Esophagus squamous epithelium (tissue), 5 donors: ENCODE results near the gene ZBED4. TPM values are rescaled to one million over a fixed set of nuclear protein-coding genes. Genes with fewer than 3 reads are reported as not detected.

Experiments
- DNase-seq: peaks from one replicate; lab custom pipeline; 2025; lab: John Stamatoyannopoulos, UW
- H3K27ac ChIP-seq, 4 donors: fragments of 200-600 bp; sonication (generic); one replicate each; pipeline ENCODE4 v1.5.1; 2016 to 2019; ENCODE audit warnings: mild to moderate bottlenecking in 1 of 4
- H3K27me3 ChIP-seq, 4 donors: fragments of 200-600 bp; sonication (generic); 1 replicate in 3 of 4; 2 replicates in 1 of 4; pipeline versions ENCODE4 v1.5.1 to v1.6.0; 2017 to 2021; ENCODE audit warnings: antibody characterized with exemption in 1 of 4
- H3K36me3 ChIP-seq, 3 donors: fragments of 200-600 bp; sonication (generic); one replicate each; pipeline ENCODE4 v1.5.1; 2016 to 2019
- H3K4me1 ChIP-seq, 3 donors: fragments of 200-600 bp; sonication (generic); one replicate each; pipeline ENCODE4 v1.5.1; 2017 to 2019
- H3K4me3 ChIP-seq, 4 donors: fragments of 200-600 bp; sonication (generic); 1 replicate in 3 of 4; 2 replicates in 1 of 4; pipeline ENCODE4 v1.5.1; 2016 to 2019; ENCODE audit warnings: mild to moderate bottlenecking in 2 of 4, moderate library complexity in 1 of 4
- H3K9me3 ChIP-seq, 3 donors: fragments of 200-600 bp; sonication (generic); one replicate each; pipeline ENCODE4 v1.5.1; 2016 to 2019
- CTCF ChIP-seq, 6 experiments: fragments of 450-650 bp in 4 of 6; fragments of 200-600 bp in 2 of 6; sonication (generic) in 2 of 6; IDR thresholded peaks; one replicate each; pipeline ENCODE4 v1.5.1; 2016 to 2019; ENCODE audit warnings: antibody characterized with exemption in 6 of 6, mild to moderate bottlenecking in 4 of 6, moderate library complexity in 4 of 6
- POLR2A ChIP-seq, 4 donors: fragments of 450-650 bp; IDR thresholded peaks; one replicate each; pipeline ENCODE4 v1.6.1; 2017; ENCODE audit warnings: antibody characterized with exemption in 4 of 4, mild to moderate bottlenecking in 4 of 4, moderate library complexity in 3 of 4
- WGBS, 2 donors: methylation state at CpG; one replicate each; pipeline ENCODE4 v1.1.5; 2018; 5-methylcytosine and 5-hydroxymethylcytosine counted together
- intact Hi-C: fragments of 100-400 bp; cut with DNase I; formaldehyde crosslinking; loops from one replicate; pipeline ENCODE4 v1.15.0; 2022
- total RNA-seq, 4 donors: library from RNA; depleted of rRNA; stranded (reverse); fragments of >200 nt; gene quantifications; one replicate each; pipeline ENCODE4 v1.1.0, GENCODE V29; 2016
- donor health status: DM: yes; HTN: yes; CAD: no.

ZBED4 gene
- total RNA-seq, 4 donors from 2014 or later: 9.6 to 14.1 (median 13.7) TPM

DNA sequence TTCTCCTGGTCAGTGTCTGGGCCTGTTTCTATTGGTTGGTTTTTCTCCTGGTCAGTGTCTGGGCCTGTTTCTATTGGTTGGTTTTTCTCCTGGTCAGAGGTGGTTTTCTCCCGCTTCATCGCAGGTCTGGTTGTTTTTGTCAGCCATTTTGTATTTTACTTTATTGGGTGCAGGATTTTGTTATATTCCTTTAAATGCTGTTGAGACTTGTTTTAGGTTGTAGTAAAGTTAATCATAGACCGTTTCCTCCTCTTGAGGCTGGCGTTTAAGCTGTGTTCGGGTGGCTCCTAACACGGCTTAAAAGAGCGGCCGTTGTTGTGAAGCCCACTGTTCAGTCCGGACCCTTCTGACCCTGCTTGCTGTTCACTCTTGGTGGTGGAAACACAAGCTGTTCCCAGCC is 26.2 kb downstream of the ZBED4 start:
- Histone ChIP-seq H3K27me3 (no peaks in the 10 kb centered on the region), H3K9me3 (no peaks in the 10 kb centered on the region), H3K4me3 (peak overlapping the region in 1 of 4 donors; percentile 5), H3K4me1 (no peaks in the 10 kb centered on the region), H3K27ac (no peak overlapping the region), H3K36me3 (peaks cover 6 to 38% (median 10%) of the 10 kb centered on the region in 3 donors)
- DNase-seq: no peak
- TF ChIP-seq POLR2A (IDR thresholded peaks at IDR 0.05) (no peak), CTCF (IDR thresholded peaks at IDR 0.05) (no peak)
- intact Hi-C loops: no loop called here
- WGBS, 2 donors: 85 to 92% methylated on average over 8 to 9 of the region's 9 CpGs

GRCh38 chr22:49880281-49880680 is 26.6 kb downstream of the ZBED4 start:
- Histone ChIP-seq H3K4me3 (peak overlapping the region in 1 of 4 donors; percentile 5), H3K27me3 (no peaks in the 10 kb centered on the region), H3K4me1 (no peaks in the 10 kb centered on the region), H3K9me3 (no peaks in the 10 kb centered on the region), H3K36me3 (peaks cover 6 to 42% (median 14%) of the 10 kb centered on the region in 3 donors), H3K27ac (no peak overlapping the region)
- WGBS, 2 donors: 70 to 83% methylated on average over 17 to 20 of the region's 20 CpGs
- DNase-seq: no peak
- intact Hi-C loops: no loop called here
- TF ChIP-seq POLR2A (IDR thresholded peaks at IDR 0.05) (no peak), CTCF (IDR thresholded peaks at IDR 0.05) (no peak)

GRCh38 chr22:49881856-49882255 is 28.2 kb downstream of the ZBED4 start:
- intact Hi-C loops: no loop called here
- no peak overlapping the region for H3K27ac ChIP-seq
- no peak for DNase-seq
- no peaks in the 10 kb centered on the region for H3K4me1 ChIP-seq
- no peaks in the 10 kb centered on the region for H3K27me3 ChIP-seq
- no peaks in the 10 kb centered on the region for H3K9me3 ChIP-seq
- H3K4me3 ChIP-seq: no peak overlapping the region
- H3K36me3 ChIP-seq: peaks cover 18 to 58% (median 23%) of the 10 kb centered on the region in 3 donors
- 86 to 95% methylated on average over 2 of the region's 2 CpGs for WGBS, 2 donors
- TF ChIP-seq CTCF (IDR thresholded peaks at IDR 0.05) (no peak), POLR2A (IDR thresholded peaks at IDR 0.05) (no peak)

DNA sequence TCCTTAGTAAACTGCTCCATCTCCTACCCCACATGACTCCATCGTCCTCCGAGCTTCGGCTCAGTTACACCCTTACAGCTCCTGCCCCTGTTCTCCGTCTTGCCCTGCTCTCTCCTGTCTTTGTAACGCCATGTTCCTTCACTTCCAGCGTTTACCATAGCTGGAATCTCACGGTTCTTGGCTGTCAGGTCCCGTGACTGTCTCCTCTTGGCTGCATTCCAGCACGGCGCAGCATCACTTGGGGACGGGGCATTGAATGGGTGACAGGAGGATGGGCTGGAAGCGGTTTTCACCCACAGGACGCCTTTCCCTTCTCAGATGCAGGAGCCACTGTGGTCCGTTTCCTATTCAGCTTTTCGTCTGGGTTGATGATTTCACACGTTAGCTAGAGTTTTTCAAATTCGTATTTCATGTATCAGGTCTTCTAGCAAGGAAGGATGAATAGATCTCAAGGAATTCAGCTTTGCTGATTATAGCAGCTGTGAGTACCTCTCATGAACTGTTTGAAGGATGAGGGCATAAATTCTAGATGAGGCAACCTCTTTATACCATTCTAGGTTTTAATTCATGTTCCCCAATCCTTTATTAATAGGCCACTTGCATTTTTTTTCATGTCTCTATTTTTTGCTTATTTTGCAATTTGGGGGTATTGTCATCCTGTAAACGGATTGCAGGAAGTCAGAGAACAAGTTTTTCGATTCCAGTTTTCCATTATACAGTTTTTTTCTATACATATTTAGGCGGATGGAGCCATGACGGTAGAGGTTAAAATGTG is 29.1 kb downstream of the ZBED4 start:
- Histone ChIP-seq H3K9me3 (no peaks in the 10 kb centered on the region), H3K4me1 (no peaks in the 10 kb centered on the region), H3K4me3 (no peak overlapping the region), H3K27ac (no peak overlapping the region), H3K36me3 (peaks cover 20 to 61% (median 23%) of the 10 kb centered on the region in 3 donors), H3K27me3 (no peaks in the 10 kb centered on the region)
- 81 to 89% methylated on average over 20 to 21 of the region's 21 CpGs for WGBS, 2 donors
- TF ChIP-seq CTCF (IDR thresholded peaks at IDR 0.05): no peak
- TF ChIP-seq POLR2A (IDR thresholded peaks at IDR 0.05): no peak
- no peak for DNase-seq
- intact Hi-C loops: no loop called here

DNA sequence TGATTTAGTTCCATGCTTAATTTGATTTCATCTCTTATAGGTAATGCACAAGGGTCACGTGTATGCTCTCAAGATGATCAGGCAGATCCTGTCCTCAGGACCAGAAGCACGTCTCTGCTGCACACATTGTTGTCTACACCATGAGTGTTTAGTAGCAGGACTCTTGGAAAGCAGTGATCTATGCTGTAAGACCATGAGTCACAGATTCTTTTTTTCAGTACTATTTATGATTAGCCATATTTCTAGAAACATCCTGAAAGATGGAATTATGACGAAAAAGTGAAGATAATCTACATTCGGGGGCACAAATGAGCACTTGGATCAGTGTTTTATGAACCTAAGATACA is 29.6 kb downstream of the ZBED4 start:
- Histone ChIP-seq H3K4me1 (no peaks in the 10 kb centered on the region), H3K4me3 (no peak overlapping the region), H3K9me3 (no peaks in the 10 kb centered on the region), H3K27me3 (no peaks in the 10 kb centered on the region), H3K27ac (no peak overlapping the region), H3K36me3 (peaks cover 20 to 61% (median 23%) of the 10 kb centered on the region in 3 donors)
- no peak for DNase-seq
- TF ChIP-seq POLR2A (IDR thresholded peaks at IDR 0.05): no peak
- TF ChIP-seq CTCF (IDR thresholded peaks at IDR 0.05): no peak
- 95 to 100% methylated on average over 4 of the region's 4 CpGs for WGBS, 2 donors
- intact Hi-C loops: no loop called here
